Right lobe of liver (tissue), 4 donors: ENCODE data around the gene RAF1.
"Not testable (repeated sequence)": the region's sequence is repeated elsewhere in the genome, so short reads cannot be mapped to it uniquely, and the experiment has no call there.

ENCODE experiments used
- POLR2A ChIP-seq: fragments of 450-650 bp; IDR thresholded peaks from one replicate; pipeline ENCODE4 v1.6.1; 2017; ENCODE audit warnings: antibody characterized with exemption, mild to moderate bottlenecking
- TF ChIP-seq, protein P1 (sequence below), 4 donors: fragments of 200-600 bp in 3 of 4; fragments of 450-650 bp in 1 of 4; IDR thresholded peaks; one replicate each; pipeline versions ENCODE4 v1.5.1 to v1.8.0; 2016 to 2022; ENCODE audit warnings: antibody characterized with exemption in 4 of 4, mild to moderate bottlenecking in 2 of 4
- donor health status: DM: no; HTN: no; CAD: no.
- donor health status: DM: no; HTN: no; CAD: no.
- donor health status: DM: no; HTN: yes; CAD: no.

DNA sequence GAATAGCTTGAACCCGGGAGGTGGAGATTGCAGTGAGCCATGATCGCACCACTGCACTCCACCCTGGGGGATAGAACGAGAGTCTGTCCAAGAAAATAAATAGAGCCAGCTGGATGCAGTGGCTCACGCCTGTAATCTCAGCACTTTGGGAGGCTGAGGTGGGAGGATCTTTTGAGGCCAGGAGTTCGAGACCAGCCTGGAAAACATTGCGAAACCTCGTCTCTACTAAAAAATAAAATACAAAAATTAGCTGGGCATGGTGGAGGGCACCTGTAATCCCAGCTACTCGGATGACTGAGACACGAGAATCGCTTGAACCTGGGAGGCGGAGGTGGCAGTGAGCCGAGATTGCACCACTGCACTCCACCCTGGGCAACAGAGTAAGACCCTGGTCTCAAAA, 120.4 kb downstream of the RAF1 start:
- TF ChIP-seq, protein P1, sequence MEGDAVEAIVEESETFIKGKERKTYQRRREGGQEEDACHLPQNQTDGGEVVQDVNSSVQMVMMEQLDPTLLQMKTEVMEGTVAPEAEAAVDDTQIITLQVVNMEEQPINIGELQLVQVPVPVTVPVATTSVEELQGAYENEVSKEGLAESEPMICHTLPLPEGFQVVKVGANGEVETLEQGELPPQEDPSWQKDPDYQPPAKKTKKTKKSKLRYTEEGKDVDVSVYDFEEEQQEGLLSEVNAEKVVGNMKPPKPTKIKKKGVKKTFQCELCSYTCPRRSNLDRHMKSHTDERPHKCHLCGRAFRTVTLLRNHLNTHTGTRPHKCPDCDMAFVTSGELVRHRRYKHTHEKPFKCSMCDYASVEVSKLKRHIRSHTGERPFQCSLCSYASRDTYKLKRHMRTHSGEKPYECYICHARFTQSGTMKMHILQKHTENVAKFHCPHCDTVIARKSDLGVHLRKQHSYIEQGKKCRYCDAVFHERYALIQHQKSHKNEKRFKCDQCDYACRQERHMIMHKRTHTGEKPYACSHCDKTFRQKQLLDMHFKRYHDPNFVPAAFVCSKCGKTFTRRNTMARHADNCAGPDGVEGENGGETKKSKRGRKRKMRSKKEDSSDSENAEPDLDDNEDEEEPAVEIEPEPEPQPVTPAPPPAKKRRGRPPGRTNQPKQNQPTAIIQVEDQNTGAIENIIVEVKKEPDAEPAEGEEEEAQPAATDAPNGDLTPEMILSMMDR (IDR thresholded peaks at IDR 0.05): not testable (repeated sequence)
- not testable (repeated sequence) for TF ChIP-seq POLR2A
